GM12872 (cell line): Measurements from ENCODE around the gene LNX1.

Experiments used
- CTCF ChIP-seq: IDR thresholded peaks from 3 replicates; pipeline ENCODE4 v1.5.1; 2011; ENCODE audit warnings: low read depth, mild to moderate bottlenecking, low read length, moderate library complexity; ENCODE audit not compliant: insufficient read depth

The LNX1 gene

GRCh38 chr4:53527326-53527725 lies 64.0 kb downstream of the LNX1 start:
- no peak for TF ChIP-seq CTCF

- TF ChIP-seq CTCF, result no peak
Observed at GRCh38 chr4:53522334-53522733, 69.0 kb downstream of the LNX1 start.

- no peak for TF ChIP-seq CTCF
Observed at GRCh38 chr4:53520116-53520515, 71.2 kb downstream of the LNX1 start.

- no peak for TF ChIP-seq CTCF
Observed at GRCh38 chr4:53518807-53519206, 72.5 kb downstream of the LNX1 start.

- no peak for TF ChIP-seq CTCF
Observed at GRCh38 chr4:53515076-53515475, 76.2 kb downstream of the LNX1 start.

GRCh38 chr4:53514509-53514908 lies 76.8 kb downstream of the LNX1 start:
- TF ChIP-seq CTCF, result no peak

- TF ChIP-seq CTCF, result no peak
Observed at GRCh38 chr4:53512608-53513007, 78.7 kb downstream of the LNX1 start.

- TF ChIP-seq CTCF, result no peak
Observed at GRCh38 chr4:53511014-53511413, 80.3 kb downstream of the LNX1 start.
